H54 (cell line): ENCODE measurements around the gene ZMYND19.
A peak's percentile ranks its signal among the peaks of the same experiment; 100 is the strongest.
"Not testable (repeated sequence)": the region's sequence is repeated elsewhere in the genome, so short reads cannot be mapped to it uniquely, and the experiment has no call there.

ENCODE experiments used
- DNase-seq: peaks from one replicate; pipeline ENCODE4 v3.0.0; 2011; ENCODE audit warnings: low spot score, mixed read lengths; ENCODE audit not compliant: insufficient read length
- FAIRE-seq: peaks from 3 replicates; lab custom pipeline; 2011; peaks lifted over from hg19 to GRCh38; lab: Jason Lieb, UNC
- POLR2A ChIP-seq: IDR thresholded peaks from 2 replicates; pipeline ENCODE4 v1.6.1; 2011; ENCODE audit warnings: low read depth, mild to moderate bottlenecking, low read length

ZMYND19 gene

DNA sequence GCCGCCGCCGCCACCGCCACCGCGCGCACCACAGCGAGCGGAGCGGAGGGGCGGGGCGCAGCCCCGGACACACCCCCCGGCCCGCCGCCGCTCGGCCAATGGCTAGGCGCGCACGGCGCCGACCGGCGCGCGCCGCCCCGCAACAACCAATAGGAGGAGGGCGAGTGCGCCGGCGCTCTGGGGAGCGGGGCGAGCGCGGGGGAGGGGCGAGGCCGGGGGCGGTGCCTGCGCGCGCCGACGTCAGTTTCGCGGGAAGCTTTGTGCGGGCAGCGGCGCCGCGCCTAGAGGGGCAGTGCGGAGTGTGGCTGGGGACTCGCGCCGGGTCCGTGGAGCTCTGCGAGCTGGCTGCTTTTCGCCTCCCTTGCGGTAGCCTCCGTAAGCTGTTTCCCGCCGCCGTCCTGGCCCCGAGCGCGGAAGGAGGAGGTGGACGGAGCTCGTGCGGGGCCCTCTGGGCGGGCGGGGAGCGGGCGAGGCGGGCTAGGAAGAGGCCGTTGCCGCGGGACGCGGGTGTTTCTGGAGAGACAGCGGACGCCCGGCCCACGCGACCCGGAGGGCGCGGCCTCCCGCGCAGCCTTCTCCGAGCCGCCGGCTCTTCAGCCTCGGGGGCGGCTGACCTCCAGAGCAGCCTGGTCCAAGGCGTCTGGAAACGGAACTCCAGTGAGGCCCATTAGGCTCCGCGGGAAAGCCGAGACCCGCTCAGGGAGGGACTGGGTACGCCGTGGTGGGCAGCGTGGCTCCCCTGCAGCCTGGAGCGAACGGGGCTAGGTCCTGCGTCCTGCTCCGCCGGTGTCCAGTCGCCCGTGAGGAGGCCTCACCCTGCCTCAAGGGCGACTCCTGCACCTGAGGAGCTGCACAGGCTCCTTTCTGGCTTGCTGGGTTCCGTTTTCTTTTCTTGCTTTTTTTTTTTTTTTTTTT, at the start of gene ZMYND19:
Gene ZMYND19 (minus strand): TSS at position 44 of the 915 bp plus-strand sequence. CDS start 249 bp downstream, outside the sequence.
- no peak for FAIRE-seq
- TF ChIP-seq POLR2A: peak; percentile 76

DNA sequence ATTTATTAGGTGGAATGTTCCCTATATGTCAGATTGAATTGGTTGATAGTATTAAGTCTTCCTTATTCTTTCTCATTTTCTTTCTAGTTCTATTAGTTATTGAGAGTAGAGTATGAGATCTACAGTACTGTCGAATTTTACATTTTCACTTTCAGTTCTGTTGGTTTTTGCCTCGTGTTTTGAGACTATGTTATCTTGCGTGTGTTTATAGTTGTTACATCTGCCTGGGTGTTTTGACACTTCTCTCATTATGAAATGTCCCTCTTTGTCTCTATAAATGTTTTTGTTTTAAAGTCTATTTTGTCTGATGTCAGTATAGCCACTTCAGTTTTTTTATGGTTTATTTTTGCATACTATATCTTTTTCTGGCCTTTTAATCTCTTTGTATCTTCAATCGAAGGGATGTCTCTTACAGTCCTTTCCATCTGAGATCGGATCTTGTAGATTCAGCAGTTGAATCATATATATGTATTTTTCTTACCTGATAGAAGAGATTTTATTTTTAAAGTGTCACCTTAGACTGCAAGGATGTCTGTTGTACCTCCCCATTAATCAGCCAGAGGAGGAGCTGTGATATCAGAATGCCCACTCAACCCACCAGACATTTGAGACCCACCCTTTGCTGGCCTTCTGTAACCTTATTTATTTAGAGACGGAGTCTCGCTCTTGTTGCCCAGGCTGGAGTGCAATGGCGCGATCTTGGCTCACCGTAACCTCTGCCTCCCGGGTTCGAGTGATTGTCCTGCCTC, 49.2 kb upstream of the ZMYND19 start:
- no peak for DNase-seq
- no peak for TF ChIP-seq POLR2A
- FAIRE-seq: no peak

More for the DNA sequence above, at the start of gene ZMYND19:
- DNase-seq: peak; percentile 98

DNA sequence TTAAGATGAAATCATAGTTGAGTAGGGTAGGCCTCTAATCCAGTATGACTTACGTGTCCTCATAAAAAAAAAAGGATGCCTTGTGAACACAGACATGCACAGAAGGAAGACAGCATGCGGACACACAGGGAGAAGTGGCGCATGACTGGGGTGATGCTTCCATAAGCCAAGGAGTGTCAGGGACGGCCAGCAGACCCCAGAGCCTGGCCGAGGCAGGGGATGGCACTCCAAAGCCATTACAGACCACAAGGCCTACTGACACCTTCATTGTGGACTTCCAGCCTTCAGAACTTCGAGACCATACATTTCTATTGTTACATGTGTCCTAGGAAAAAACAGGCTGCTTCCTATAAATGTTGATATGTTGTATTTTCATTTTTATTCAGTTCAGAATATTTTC, 48.4 kb upstream of the ZMYND19 start:
- DNase-seq: no peak
- TF ChIP-seq POLR2A: no peak
- FAIRE-seq: no peak

DNA sequence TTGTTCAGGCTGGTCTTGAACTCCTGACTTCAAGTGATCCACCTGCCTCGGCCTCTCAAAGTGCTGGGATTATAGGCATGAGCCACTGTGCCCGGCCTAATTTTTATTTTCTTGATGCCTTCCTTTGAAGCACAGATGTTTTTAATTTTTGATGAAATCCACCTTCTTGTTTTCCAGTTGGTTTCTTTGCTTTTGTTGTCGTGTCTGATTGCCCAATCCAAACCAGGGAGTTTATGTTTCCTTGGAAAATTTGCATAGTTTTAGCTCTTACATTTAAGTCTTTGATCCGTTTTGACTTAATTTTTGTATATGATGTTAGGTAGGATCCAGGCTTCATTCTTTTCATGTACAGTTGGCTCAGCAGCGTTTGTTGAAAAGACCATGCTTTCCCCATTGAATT, 43.7 kb upstream of the ZMYND19 start:
- FAIRE-seq (no peak), DNase-seq (no peak)
- TF ChIP-seq POLR2A: no peak

DNA sequence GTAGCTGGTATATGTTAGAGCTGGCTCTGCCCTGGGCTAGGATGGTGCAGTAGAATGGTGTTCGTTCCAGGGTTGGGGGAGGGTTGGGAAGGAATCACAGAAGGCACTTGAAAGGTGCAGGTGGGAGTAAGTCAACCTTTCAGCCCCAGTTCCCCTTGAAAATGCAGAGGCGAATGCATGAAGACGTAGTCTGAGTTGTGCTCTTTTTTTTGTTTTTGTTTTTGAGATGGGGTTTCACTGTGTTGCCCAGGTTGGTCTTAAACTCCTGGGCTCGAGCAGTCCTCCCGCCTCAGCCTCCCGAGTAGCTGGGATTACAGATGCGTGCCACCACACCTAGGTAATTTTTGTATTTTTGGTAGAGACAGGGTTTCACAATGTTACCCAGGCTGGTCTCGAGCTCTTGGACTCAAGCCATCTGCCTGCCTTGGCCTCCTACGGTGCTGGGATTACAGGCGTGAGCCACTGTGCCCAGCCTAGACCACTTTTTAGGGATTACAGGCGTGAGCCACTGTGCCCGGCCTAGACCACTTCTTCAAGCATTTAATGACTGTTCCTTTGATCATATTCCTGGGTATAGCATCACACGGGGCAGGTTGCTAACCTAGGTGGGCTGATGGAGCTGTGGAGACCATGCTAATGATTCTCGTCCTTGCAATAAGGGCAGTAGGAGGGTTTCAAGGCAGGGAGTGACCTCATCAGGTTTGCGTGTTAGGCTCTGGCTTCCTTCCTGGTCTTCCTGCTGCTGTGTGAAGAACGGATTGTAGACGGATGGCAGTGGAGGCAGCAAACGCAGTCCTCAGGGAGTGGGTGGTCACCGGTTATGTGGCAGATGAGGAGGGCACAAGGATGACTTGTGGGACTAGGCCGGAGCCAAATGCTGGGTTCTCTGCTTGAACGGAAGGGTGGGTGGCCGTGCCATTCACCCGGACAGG, 42.2 kb upstream of the ZMYND19 start:
- no peak for TF ChIP-seq POLR2A
- DNase-seq: no peak
- FAIRE-seq: no peak

DNA sequence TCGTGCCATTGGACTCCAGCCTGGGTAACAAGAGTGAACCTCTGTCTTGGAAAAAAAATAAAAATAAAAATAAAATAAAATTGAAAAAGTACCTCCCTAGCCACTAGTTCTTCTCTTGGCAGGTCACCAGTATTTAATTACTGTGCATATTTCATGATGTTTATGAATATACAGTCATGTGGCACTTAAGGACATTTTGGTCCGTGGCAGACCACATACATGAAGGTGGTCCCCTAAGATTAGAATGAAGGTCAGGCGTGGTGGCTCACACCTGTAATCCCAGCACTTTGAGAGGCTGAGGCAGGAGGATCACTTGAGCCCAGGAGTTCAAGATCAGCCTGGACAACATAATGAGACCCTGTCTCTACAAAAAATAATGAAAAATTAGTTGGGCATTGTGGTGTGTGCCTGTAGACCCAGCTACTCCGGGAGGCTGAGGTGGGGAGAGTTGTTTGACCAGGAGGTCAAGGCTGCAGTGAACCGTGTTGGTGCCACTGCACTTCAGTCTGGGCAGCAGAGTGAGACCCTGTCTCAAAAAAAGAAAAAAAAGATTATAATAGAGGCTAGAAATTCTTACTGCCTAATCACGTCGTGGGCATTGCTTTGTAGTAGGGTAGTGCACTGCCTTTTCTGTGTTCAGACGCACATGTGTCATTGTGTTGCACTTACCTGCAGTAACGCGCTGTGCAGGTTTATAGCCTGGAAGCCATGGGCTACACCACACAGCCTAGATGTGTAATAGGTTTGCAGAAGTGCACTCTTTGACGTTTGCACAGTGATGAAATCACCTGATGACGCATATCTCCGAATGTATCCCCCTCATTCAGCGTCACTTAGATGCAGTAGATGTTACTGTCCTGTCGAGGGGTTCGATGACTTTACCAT, 41.3 kb upstream of the ZMYND19 start:
- TF ChIP-seq POLR2A: no peak
- FAIRE-seq: no peak

DNA sequence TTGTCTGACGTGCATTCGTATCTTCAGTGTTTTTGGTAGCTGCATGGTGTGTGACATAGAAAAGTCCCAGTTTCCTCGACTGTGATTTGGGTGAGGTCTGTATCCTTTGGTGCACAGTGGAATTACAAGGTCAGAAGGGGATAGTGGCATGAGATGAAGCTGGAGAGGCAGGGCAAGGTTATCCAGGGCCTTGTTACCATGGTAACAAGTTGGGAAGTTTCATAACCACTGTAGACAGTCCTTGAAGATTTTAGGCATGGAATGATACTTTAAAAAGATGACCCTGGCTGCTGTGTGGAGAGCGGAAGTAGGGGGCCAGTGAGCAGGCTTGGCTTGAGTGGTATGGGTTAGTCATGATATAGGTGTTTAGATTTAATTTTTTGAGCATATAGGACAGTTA, 40.4 kb upstream of the ZMYND19 start:
- no peak for FAIRE-seq
- no peak for TF ChIP-seq POLR2A
- DNase-seq: no peak

More for the DNA sequence above, 41.3 kb upstream of the ZMYND19 start:
- DNase-seq: no peak

DNA sequence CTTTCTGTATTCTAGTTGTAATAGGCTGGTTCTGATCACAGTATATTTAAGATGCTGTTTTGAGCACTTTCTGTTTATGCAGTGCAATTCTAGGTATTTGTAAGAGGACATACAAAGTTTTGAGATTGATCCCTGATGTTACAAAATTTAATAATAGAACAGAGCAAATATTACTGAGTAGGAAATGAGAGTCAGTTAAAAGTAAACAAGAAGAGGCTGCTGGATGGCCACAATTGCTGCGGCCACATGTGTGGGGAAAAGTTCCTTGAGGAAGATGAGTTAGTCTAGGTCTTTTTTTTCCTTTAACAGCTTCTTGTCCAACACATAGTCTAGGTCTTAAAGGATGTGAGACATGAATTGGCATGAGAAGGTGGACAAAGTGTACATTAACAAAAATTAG, 39.8 kb upstream of the ZMYND19 start:
- no peak for FAIRE-seq
- no peak for TF ChIP-seq POLR2A
- DNase-seq: no peak

DNA sequence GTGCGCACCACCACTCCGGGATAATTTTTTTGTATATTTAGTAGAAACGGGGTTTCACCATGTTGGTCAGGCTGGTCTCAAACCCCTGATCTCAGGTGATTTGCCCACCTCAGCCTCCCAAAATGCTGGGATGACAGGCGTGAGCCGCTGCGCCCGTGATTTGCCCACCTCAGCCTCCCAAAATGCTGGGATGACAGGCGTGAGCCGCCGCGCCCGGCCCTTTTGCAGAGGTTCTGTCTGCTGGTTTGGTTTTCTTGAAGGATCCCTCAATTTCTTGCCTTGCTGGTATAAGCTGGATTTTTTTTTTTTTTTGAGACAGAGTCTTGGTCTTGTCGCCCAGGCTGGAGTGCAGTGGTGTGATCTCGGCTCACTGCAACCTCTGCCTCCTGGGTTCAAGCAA, 37.1 kb upstream of the ZMYND19 start:
- FAIRE-seq, DNase-seq: not testable (repeated sequence)

DNA sequence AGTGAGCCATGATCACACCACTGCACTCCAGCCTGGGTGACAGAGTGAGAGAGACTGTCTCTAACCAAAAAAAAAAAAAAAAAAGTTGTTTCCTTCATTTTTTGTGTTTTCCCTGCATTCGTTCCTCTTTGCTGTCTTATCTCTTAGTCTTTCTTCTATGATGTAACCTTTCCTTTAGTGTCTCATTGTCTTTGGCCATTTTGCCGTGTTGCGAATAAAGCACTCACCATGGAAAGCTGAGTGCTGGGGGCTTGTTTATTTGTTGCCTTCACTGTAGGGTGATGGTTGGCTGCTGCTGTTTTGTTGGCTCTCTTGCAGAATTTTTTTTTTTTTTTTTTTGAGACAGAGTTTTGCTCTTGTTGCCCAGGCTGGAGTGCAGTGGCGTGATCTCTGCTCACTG, 36.2 kb upstream of the ZMYND19 start:
- FAIRE-seq (no peak), DNase-seq (no peak)
- no peak for TF ChIP-seq POLR2A

DNA sequence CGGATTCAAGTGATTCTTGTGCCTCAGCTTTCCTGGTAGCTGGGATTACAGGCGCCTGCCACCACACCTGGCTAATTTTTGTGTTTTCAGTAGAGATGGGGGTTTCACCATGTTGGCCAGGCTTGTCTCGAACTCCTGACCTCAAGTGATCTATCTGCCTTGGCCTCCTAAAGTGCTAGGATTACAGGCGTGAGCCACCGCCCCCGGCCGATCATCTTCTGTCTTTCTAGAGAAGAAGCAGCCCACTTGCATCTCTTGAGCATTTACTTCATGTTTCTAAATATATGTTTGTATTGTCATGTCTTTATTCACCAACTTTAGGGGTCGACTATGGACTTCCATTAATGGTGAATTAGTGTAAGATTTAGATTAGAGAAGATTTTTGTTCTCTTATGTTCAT, 31.9 kb upstream of the ZMYND19 start:
- not testable (repeated sequence) for DNase-seq, FAIRE-seq

DNA sequence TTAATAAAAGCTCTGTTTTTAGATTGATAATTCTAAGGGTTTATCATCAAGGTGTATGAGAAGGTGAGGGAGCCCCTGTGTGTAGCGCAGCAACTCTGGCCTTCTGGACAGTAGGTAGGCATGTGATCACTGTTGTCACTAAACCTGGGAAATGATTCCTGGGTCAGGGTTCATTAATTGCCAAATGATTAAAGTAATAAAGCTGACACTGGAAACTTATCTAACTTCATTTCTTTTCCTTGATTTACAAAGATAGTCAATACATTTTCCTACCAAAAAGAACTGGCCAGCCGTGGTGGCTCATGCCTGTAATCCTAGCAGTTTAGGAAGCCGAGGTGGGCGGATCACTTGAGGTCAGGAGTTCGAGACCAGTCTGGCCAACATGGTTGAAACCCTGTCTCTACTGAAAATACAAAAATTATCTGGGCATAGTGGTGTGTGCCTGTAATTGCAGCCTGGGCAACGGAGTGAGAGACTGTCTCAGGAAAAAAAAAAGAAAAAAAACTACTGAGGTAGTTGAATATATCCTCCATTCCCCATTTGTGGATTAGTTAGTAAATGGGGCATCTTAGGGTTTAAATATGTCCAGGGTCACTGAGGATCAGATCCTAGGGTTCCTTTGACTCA, 30.9 kb upstream of the ZMYND19 start:
- no peak for DNase-seq

More for the DNA sequence above, 30.9 kb upstream of the ZMYND19 start:
- no peak for TF ChIP-seq POLR2A
- no peak for FAIRE-seq
